ENCODE results near the gene STX18. TPM values are rescaled to one million over a fixed set of nuclear protein-coding genes. Genes with fewer than 3 reads are reported as not detected.

STX18 gene
- total and polyA plus RNA-seq, 2 donors (not counting 1 experiment from before 2014, with no cell fraction given), result 27.4 to 28.2 TPM

GRCh38 chr4:4409416-4410115, 132.3 kb downstream of the STX18 start:
- no peak for TF ChIP-seq EZH2 (IDR thresholded peaks at IDR 0.05; ENCODE audit: low read length, missing control alignments)
- TF ChIP-seq CTCF (conservative IDR thresholded peaks at IDR 0.05 in 1 of 2, IDR thresholded peaks at IDR 0.05 in 1 of 2; ENCODE audit: low read depth in 1 of 2, low read length in 2 of 2), result no peak
- H3K4me3 ChIP-seq (replicated peaks in 1 of 4; ENCODE audit: control extremely low read depth in 1 of 4, insufficient read depth in 1 of 4, low read depth in 3 of 4, low read length in 4 of 4), result no peak overlapping the region
- H3K27me3 ChIP-seq (ENCODE audit: control insufficient read depth, insufficient read depth, low read length), result no peaks in the 10 kb centered on the region
- DNase-seq (ENCODE audit: low read depth in 2 of 2), result no peak
- no peaks in the 10 kb centered on the region for H4K20me1 ChIP-seq (ENCODE audit: control insufficient read depth, extremely low read depth, insufficient read depth, low read length)
- H3K9ac ChIP-seq (ENCODE audit: insufficient read depth, low read length), result no peak overlapping the region
- no peaks in the 10 kb centered on the region for H3K79me2 ChIP-seq (ENCODE audit: control insufficient read depth, insufficient read depth, low read length)
- H3K36me3 ChIP-seq (ENCODE audit: control insufficient read depth, insufficient read depth, low read length), result no peaks in the 10 kb centered on the region
- no peaks in the 10 kb centered on the region for H3K9me3 ChIP-seq (ENCODE audit: control insufficient read depth, insufficient read depth, low read depth, low read length)
- no peaks in the 10 kb centered on the region for H3K4me1 ChIP-seq (ENCODE audit: control insufficient read depth, extremely low read depth, insufficient read depth, low read length)
- no peak overlapping the region for H2AFZ ChIP-seq (ENCODE audit: low read length)
- no peak overlapping the region for H3K27ac ChIP-seq (ENCODE audit: insufficient read depth, low read length)
- H3K4me2 ChIP-seq (ENCODE audit: extremely low read depth, insufficient read depth, low read length), result no peak overlapping the region

- Histone ChIP-seq H3K27ac (ENCODE audit: insufficient read depth, low read length) (no peak overlapping the region), H3K9me3 (ENCODE audit: control insufficient read depth, insufficient read depth, low read depth, low read length) (no peaks in the 10 kb centered on the region), H3K27me3 (ENCODE audit: control insufficient read depth, insufficient read depth, low read length) (no peaks in the 10 kb centered on the region), H3K9ac (ENCODE audit: insufficient read depth, low read length) (no peak overlapping the region), H3K4me2 (ENCODE audit: extremely low read depth, insufficient read depth, low read length) (no peak overlapping the region), H3K79me2 (ENCODE audit: control insufficient read depth, insufficient read depth, low read length) (no peaks in the 10 kb centered on the region), H3K36me3 (ENCODE audit: control insufficient read depth, insufficient read depth, low read length) (no peaks in the 10 kb centered on the region), H4K20me1 (ENCODE audit: control insufficient read depth, extremely low read depth, insufficient read depth, low read length) (no peaks in the 10 kb centered on the region), H3K4me1 (ENCODE audit: control insufficient read depth, extremely low read depth, insufficient read depth, low read length) (no peaks in the 10 kb centered on the region), H3K4me3 (replicated peaks in 1 of 4; ENCODE audit: control extremely low read depth in 1 of 4, insufficient read depth in 1 of 4, low read depth in 3 of 4, low read length in 4 of 4) (no peak overlapping the region), H2AFZ (ENCODE audit: low read length) (no peak overlapping the region)
- no peak for TF ChIP-seq EZH2 (IDR thresholded peaks at IDR 0.05; ENCODE audit: low read length, missing control alignments)
- no peak for TF ChIP-seq CTCF (conservative IDR thresholded peaks at IDR 0.05 in 1 of 2, IDR thresholded peaks at IDR 0.05 in 1 of 2; ENCODE audit: low read depth in 1 of 2, low read length in 2 of 2)
- DNase-seq (ENCODE audit: low read depth in 2 of 2), result no peak
Measured at GRCh38 chr4:4408576-4409335, 133.1 kb downstream of the STX18 start.

- no peak for DNase-seq (ENCODE audit: low read depth in 2 of 2)
- no peak overlapping the region for H3K4me3 ChIP-seq (replicated peaks in 1 of 4; ENCODE audit: control extremely low read depth in 1 of 4, insufficient read depth in 1 of 4, low read depth in 3 of 4, low read length in 4 of 4)
- no peak overlapping the region for H3K9ac ChIP-seq (ENCODE audit: insufficient read depth, low read length)
- H4K20me1 ChIP-seq (ENCODE audit: control insufficient read depth, extremely low read depth, insufficient read depth, low read length), result no peaks in the 10 kb centered on the region
- no peak overlapping the region for H3K27ac ChIP-seq (ENCODE audit: insufficient read depth, low read length)
- H3K9me3 ChIP-seq (ENCODE audit: control insufficient read depth, insufficient read depth, low read depth, low read length), result no peaks in the 10 kb centered on the region
- no peaks in the 10 kb centered on the region for H3K79me2 ChIP-seq (ENCODE audit: control insufficient read depth, insufficient read depth, low read length)
- no peaks in the 10 kb centered on the region for H3K4me1 ChIP-seq (ENCODE audit: control insufficient read depth, extremely low read depth, insufficient read depth, low read length)
- no peaks in the 10 kb centered on the region for H3K27me3 ChIP-seq (ENCODE audit: control insufficient read depth, insufficient read depth, low read length)
- no peaks in the 10 kb centered on the region for H3K36me3 ChIP-seq (ENCODE audit: control insufficient read depth, insufficient read depth, low read length)
- H3K4me2 ChIP-seq (ENCODE audit: extremely low read depth, insufficient read depth, low read length), result no peak overlapping the region
- no peak overlapping the region for H2AFZ ChIP-seq (ENCODE audit: low read length)
- TF ChIP-seq EZH2 (IDR thresholded peaks at IDR 0.05; ENCODE audit: low read length, missing control alignments) (no peak), CTCF (conservative IDR thresholded peaks at IDR 0.05 in 1 of 2, IDR thresholded peaks at IDR 0.05 in 1 of 2; ENCODE audit: low read depth in 1 of 2, low read length in 2 of 2) (no peak)
Measured at GRCh38 chr4:4408132-4408523, 133.7 kb downstream of the STX18 start.
